Naive thymus-derived CD4-positive, alpha-beta T cell (primary cell): ENCODE data around the gene ALKBH4. TPM values are rescaled to one million over a fixed set of nuclear protein-coding genes. Genes with fewer than 3 reads are reported as not detected.
"Not testable (repeated sequence)": the region's sequence is repeated elsewhere in the genome, so short reads cannot be mapped to it uniquely, and the experiment has no call there.

ENCODE experiments used
- ATAC-seq: fragments of 150-1000 bp; cut with Tn5 transposase; 2 replicates; pipeline ENCODE4 v1.10.0; 2021; ENCODE audit warnings: mild to moderate bottlenecking, moderate library complexity
- CTCF ChIA-PET: fragments of 350-600 bp; sonication (Branson Sonifier 250); formaldehyde crosslinking; loops from one replicate; lab custom pipeline; 2021; ENCODE audit warnings: antibody characterized with exemption; lab: Charles Lee
- POLR2A ChIA-PET: fragments of 350-600 bp; sonication (Branson Sonifier 250); formaldehyde crosslinking; loops from one replicate; lab custom pipeline; 2021; ENCODE audit warnings: antibody characterized with exemption, inconsistent platforms; lab: Charles Lee
- DNase-seq, 9 donors: peaks; one replicate each; pipeline versions ENCODE4 v3.0.0 to v3.0.0-alpha.2; 2020 to 2022; ENCODE audit warnings: mixed read lengths in 1 of 9
- H3K27ac ChIP-seq: one replicate; pipeline ENCODE4 v1.7.0; 2013; ENCODE audit warnings: mild to moderate bottlenecking, low read depth, low read length, moderate library complexity
- H3K27me3 ChIP-seq, 2 donors: one replicate each; pipeline ENCODE4 v1.7.0; 2013; ENCODE audit warnings: low read length in 2 of 2, mild to moderate bottlenecking in 2 of 2, moderate library complexity in 2 of 2; ENCODE audit not compliant: control insufficient read depth in 2 of 2, insufficient read depth in 2 of 2
- H3K36me3 ChIP-seq, 3 experiments: 1 replicate in 2 of 3; 2 replicates in 1 of 3; pipeline ENCODE4 v1.7.0; 2013; ENCODE audit warnings: low read length in 3 of 3, mild to moderate bottlenecking in 3 of 3, moderate library complexity in 1 of 3; ENCODE audit not compliant: insufficient read depth in 3 of 3, control insufficient read depth in 2 of 3
- H3K4me1 ChIP-seq, 2 donors: one replicate each; pipeline ENCODE4 v1.7.0; 2013; ENCODE audit warnings: low read length in 2 of 2, mild to moderate bottlenecking in 2 of 2, moderate library complexity in 1 of 2; ENCODE audit not compliant: control insufficient read depth in 2 of 2, insufficient read depth in 2 of 2
- H3K4me3 ChIP-seq: 2 replicates; pipeline ENCODE4 v1.7.0; 2013; ENCODE audit warnings: mild to moderate bottlenecking, low read length
- H3K9me3 ChIP-seq, 3 experiments: 1 replicate in 2 of 3; 2 replicates in 1 of 3; pipeline ENCODE4 v1.7.0; 2013; ENCODE audit warnings: low read length in 3 of 3; ENCODE audit not compliant: control insufficient read depth in 2 of 3
- H3K27ac Mint-ChIP-seq, 9 donors: one replicate each; pipeline ENCODE4 v1.8.0; 2020 to 2022; ENCODE audit warnings: mixed read lengths in 9 of 9, mild to moderate bottlenecking in 8 of 9, moderate library complexity in 5 of 9, inconsistent platforms in 2 of 9
- H3K27me3 Mint-ChIP-seq, 5 donors: one replicate each; pipeline ENCODE4 v1.8.0; 2021 to 2022; ENCODE audit warnings: mixed read lengths in 5 of 5, mild to moderate bottlenecking in 1 of 5
- H3K36me3 Mint-ChIP-seq, 5 donors: one replicate each; pipeline ENCODE4 v1.8.0; 2020 to 2022; ENCODE audit warnings: mixed read lengths in 5 of 5, mild to moderate bottlenecking in 3 of 5, inconsistent platforms in 1 of 5
- H3K4me1 Mint-ChIP-seq, 7 donors: one replicate each; pipeline ENCODE4 v1.8.0; 2020 to 2022; ENCODE audit warnings: mixed read lengths in 7 of 7, mild to moderate bottlenecking in 3 of 7, inconsistent platforms in 1 of 7
- H3K4me3 Mint-ChIP-seq, 10 donors: one replicate each; pipeline ENCODE4 v1.8.0; 2020 to 2022; ENCODE audit warnings: mild to moderate bottlenecking in 10 of 10, mixed read lengths in 10 of 10, moderate library complexity in 6 of 10, inconsistent platforms in 2 of 10
- H3K9me3 Mint-ChIP-seq, 11 donors: one replicate each; pipeline ENCODE4 v1.8.0; 2020 to 2022; ENCODE audit warnings: mixed read lengths in 11 of 11, mild to moderate bottlenecking in 4 of 11, inconsistent platforms in 1 of 11, moderate library complexity in 1 of 11
- intact Hi-C, 2 donors: fragments of 100-400 bp; cut with micrococcal nuclease; formaldehyde crosslinking; loops; one replicate each; pipeline ENCODE4 v1.15.1; 2023
- polyA plus RNA-seq, 2 donors: library from polyadenylated mRNA; unstranded; fragments of 300-500 nt; fragmentation: Illumina TruSeq; gene quantifications; one replicate each; pipeline ENCODE4 v1.2.3, GENCODE V29; 2021
- total RNA-seq, 6 experiments: library from RNA in 5 of 6; stranded (reverse) in 5 of 6; gene quantifications; 1 replicate in 5 of 6; 2 replicates in 1 of 6; pipeline ENCODE4 v1.2.3 and lab custom pipeline; 2021 to 2026

ALKBH4 gene
- total and polyA plus RNA-seq, 7 experiments from 2014 or later: 4.0 to 24.7 (median 11.7) TPM

DNA sequence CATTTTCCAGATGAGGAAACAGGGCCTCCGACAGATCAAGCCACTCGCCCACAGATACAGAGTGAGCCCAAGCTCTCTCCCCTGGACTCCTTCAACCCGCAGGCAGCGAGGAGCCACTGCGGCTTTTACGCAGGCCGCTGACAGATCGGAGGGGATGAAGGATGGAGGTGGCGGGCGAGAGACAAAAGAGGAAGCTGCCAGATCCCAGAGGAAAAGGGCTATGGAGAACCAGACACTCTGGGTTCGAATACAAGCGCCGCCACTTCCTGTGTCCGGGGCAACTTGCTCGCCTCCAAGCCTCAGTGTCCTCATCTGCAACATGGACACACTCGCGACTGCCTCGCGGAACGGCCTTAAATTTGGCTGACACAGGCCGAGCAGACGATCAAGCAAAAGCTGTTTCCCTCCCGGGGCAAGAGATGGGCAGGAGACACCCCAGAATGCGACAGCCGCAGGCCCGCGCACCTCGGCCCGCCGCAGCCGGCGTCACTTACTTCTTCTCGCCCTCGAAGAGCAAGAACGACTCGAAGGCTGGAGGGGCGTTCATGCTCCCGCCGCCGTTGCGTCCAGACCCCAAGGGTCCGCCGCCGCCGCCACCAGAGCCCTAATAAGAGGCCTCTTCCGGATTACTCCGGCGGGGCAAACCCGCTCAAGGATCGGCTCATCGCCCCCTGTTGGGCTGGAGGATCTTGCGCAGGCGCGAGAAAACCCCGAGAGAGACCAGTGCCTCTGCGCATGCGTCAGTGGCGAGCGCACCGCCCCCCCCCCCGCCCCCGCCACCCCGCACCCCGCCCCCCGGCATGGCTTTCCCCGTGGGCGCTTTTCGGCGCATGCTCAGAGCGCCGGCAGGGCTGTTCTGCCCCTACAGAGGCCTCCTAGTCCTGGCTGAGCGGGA lies 13.9 kb upstream of the ALKBH4 start, which contains the start of gene POLR2J:
Gene POLR2J, minus strand, starts transcription at position 609 of the 895 bp plus-strand sequence. Its CDS starts 62 bp downstream, at position 547.
- H3K27me3 ChIP-seq, H3K36me3 Mint-ChIP-seq, H3K4me3 ChIP-seq, H3K9me3 ChIP-seq, CTCF ChIA-PET, POLR2A ChIA-PET, H3K36me3 ChIP-seq, intact Hi-C loops, H3K4me1 ChIP-seq, H3K4me1 Mint-ChIP-seq, H3K9me3 Mint-ChIP-seq, H3K27me3 Mint-ChIP-seq: not testable (repeated sequence)
- peak within 1 kb of the TSS; percentile 76 to 94 (median 86) for H3K4me3 Mint-ChIP-seq
- H3K27ac ChIP-seq: peak within 1 kb of the TSS; percentile 63
- DNase-seq: peak; percentile 69 to 92 (median 87)
- ATAC-seq: peak; percentile 90
- H3K27ac Mint-ChIP-seq: peak within 1 kb of the TSS in 8 of 9 donors; percentile 36 to 94 (median 87)

DNA sequence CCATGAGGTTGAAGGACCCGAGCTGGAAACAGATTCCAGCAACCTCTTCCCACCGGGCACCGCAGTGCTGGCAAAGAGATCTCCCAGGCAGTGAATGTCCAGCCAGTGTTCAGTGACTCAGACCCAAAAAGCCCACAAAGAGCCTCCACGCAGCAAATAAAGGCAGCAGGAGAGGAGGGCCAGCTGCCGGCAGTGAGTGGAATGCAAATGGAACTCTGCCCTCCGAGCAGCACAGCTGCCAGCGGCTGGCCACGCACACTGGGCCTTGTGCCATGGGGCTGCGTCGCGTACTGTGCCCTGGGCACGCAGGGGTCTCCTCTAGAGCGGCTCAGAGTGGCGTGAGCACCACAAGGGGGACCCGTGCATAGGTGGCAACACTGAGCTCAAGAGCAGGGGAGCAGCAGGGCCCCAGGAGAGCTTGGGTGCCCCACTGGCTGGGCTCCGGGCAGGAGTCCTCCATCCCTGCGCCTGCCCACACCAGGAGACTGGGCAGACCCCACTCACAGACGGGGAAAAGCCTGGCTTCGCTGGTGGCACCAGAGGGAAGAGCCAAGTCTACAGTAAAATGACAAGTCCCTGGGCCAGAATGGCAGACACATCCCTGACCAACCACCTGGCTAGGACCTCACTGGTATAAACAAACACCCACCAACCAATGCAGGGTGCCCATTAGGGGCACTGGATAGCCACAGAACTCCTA lies 10.2 kb upstream of the ALKBH4 start:
- H3K27ac ChIP-seq, H3K4me1 Mint-ChIP-seq, H3K36me3 Mint-ChIP-seq, H3K4me3 Mint-ChIP-seq, H3K27ac Mint-ChIP-seq, ATAC-seq, H3K27me3 ChIP-seq, H3K4me3 ChIP-seq, H3K27me3 Mint-ChIP-seq, H3K9me3 ChIP-seq, intact Hi-C loops, H3K4me1 ChIP-seq, POLR2A ChIA-PET, CTCF ChIA-PET, H3K9me3 Mint-ChIP-seq: not testable (repeated sequence)
- DNase-seq: peak in 2 of 9 donors; percentile 3 to 16
- peaks cover 0 to 32% (median 0%) of the 10 kb centered on the region in 3 experiments for H3K36me3 ChIP-seq

DNA sequence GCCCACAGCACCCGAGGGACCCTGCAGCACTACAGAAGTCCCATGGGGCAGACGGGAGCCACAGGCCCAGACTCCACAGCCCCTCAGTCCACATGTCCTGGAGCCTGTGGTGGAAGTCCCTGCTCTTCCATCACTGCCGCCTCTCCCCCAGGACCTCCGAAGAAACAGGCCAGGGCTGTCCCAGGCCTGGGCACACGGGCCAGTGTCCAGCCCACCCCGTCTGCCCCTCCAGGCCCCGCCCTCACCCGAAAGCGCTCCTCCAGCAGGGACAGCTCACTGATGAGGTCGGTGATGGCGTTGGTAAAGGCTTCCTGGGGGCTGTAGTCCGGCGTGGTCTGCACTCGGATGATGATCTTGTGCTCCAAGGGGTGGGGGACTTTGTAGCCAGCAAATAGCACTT lies 9.5 kb upstream of the ALKBH4 start:
- H3K27ac ChIP-seq, CTCF ChIA-PET, H3K4me1 Mint-ChIP-seq, H3K27me3 Mint-ChIP-seq, ATAC-seq, H3K27ac Mint-ChIP-seq, H3K4me3 ChIP-seq, POLR2A ChIA-PET, H3K4me3 Mint-ChIP-seq, H3K9me3 Mint-ChIP-seq, H3K9me3 ChIP-seq, H3K27me3 ChIP-seq, H3K4me1 ChIP-seq, intact Hi-C loops, H3K36me3 Mint-ChIP-seq: not testable (repeated sequence)
- H3K36me3 ChIP-seq: peaks cover 0 to 39% (median 0%) of the 10 kb centered on the region in 3 experiments
- peak in 1 of 9 donors; percentile 14 for DNase-seq

DNA sequence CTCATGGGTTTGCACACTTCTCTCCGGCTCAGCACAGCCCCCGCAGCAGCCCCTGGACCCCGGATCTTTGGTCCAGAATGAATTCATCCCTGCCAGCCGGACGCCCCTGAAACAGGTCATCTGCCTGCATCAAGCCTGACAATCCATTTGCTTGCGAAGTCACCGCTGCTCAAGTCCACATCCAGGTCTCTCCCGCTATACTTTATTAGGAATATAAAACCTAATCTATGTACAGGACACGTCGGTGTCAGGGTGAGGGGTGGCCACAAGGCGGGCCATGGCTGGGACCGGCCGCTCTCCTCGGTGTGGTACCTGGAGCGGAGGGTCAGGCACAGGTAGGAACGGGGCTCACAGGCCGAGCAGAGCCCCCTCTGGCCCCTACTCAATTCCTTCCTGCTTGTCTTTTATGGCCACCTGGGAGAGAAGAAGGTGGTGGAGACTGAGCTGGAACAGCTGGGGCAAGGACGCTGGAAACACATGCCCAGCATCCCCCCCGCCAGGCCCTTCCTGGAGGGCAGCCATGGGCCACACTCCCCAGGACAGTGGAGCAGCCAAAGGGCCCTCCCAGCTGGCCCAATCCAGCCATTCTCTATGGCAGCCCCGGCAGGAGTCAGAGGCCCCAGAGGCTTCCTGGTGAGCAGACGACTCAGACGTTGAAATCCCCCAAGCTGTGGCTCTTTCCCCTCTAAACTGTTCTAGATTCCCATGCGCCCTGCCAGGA lies 8.8 kb upstream of the ALKBH4 start:
- Histone ChIP-seq H3K36me3 (peaks cover 0 to 46% (median 0%) of the 10 kb centered on the region in 3 experiments), H3K9me3 (no peaks in the 10 kb centered on the region), H3K27me3 (no peaks in the 10 kb centered on the region), H3K4me3 (no peak overlapping the region), H3K4me1 (no peaks in the 10 kb centered on the region), H3K27ac (no peak overlapping the region)
- intact Hi-C loops: no loop called here
- Mint-ChIP-seq H3K36me3 (peaks cover 0 to 4% (median 0%) of the 10 kb centered on the region in 5 donors), H3K27ac (no peak overlapping the region), H3K4me3 (no peak overlapping the region), H3K4me1 (peaks cover 0 to 4% (median 0%) of the 10 kb centered on the region in 7 donors), H3K9me3 (no peaks in the 10 kb centered on the region), H3K27me3 (no peaks in the 10 kb centered on the region)
- CTCF ChIA-PET: no interaction called here
- no peak for DNase-seq
- no peak for ATAC-seq
- POLR2A ChIA-PET: no interaction called here

DNA sequence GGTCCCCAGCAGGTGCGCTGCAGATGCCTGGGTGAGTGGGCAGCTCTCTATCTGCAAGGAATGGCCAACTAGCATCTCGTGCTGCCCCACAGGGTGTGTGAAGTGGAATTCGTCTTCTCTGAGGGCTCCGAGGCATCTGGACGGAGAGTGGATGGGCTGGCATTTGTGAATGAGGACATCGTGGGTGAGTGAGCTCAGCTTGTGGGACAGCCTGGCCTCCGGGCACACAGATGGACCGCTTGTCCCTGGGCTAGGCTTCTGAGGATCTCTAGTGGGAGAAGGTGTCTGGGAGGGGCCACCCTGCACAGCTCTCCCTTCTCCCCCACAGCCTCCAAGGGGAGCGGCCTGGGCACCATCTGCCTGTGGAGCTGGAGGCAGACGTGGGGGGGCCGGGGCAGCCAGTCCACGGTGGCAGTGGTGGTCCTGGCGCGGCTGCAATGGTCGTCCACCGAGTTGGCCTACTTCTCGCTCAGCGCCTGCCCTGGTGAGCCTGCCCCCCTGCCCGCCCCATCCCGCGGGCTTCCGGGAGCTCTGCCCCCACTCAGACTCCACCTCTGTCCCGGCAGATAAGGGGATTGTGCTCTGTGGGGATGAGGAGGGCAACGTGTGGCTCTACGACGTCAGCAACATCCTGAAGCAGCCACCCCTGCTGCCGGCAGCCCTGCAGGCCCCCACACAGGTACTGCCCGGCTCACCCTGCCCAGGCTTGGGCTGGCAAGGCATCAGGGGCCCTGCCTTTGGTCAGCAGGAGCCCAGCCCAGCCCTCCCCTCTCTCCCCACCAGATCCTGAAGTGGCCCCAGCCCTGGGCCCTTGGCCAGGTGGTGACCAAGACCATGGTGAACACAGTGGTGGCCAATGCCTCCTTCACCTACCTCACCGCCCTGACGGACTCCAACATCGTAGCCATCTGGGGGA lies 7.7 kb upstream of the ALKBH4 start:
- Mint-ChIP-seq H3K27me3 (no peaks in the 10 kb centered on the region), H3K9me3 (no peaks in the 10 kb centered on the region), H3K4me3 (no peak overlapping the region), H3K36me3 (peaks cover 0 to 4% (median 0%) of the 10 kb centered on the region in 5 donors), H3K27ac (peak overlapping the region in 3 of 9 donors; percentile 3 to 55 (median 42)), H3K4me1 (peaks cover 0 to 4% (median 0%) of the 10 kb centered on the region in 7 donors)
- Histone ChIP-seq H3K4me3 (no peak overlapping the region), H3K36me3 (peaks cover 0 to 57% (median 0%) of the 10 kb centered on the region in 3 experiments), H3K27me3 (no peaks in the 10 kb centered on the region), H3K9me3 (no peaks in the 10 kb centered on the region), H3K4me1 (no peaks in the 10 kb centered on the region), H3K27ac (no peak overlapping the region)
- CTCF ChIA-PET: no interaction called here
- intact Hi-C loops: no loop called here
- DNase-seq (no peak), ATAC-seq (no peak)
- POLR2A ChIA-PET: interaction anchor here (0.6 kb wide), 1 partner anchor 32 kb away, joined by 3 read pairs; no protein-coding TSS in a partner anchor

DNA sequence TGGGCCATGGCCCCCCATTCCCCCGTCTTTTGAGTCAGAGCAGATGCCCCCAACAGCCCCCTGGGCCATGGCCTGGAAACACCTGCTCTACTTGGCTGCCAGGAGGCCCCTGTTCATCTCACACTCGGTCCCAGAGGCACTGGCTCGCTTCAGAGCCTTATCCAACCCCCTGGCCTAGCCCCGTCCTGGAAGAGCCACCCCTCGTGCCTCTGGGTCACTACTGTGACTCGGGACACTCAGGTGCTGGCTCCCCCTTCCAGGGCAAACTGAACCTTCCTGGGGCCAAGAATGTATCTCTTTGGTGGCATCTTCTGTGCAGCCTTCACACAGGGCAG lies 7.1 kb upstream of the ALKBH4 start:
- H3K4me1 Mint-ChIP-seq: peaks cover 0 to 6% (median 5%) of the 10 kb centered on the region in 7 donors
- no peaks in the 10 kb centered on the region for H3K9me3 Mint-ChIP-seq
- ChIA-PET CTCF (interaction anchor here (1.0 kb wide), 1 partner anchor 67 kb away, joined by 3 read pairs; no protein-coding TSS in a partner anchor), POLR2A (no interaction called here)
- H3K4me1 ChIP-seq: peaks cover 0 to 2% of the 10 kb centered on the region in 2 donors
- H3K9me3 ChIP-seq: no peaks in the 10 kb centered on the region
- intact Hi-C loops: no loop called here
- no peaks in the 10 kb centered on the region for H3K27me3 Mint-ChIP-seq
- H3K27ac Mint-ChIP-seq: peak overlapping the region in 3 of 9 donors; percentile 3 to 55 (median 42)
- H3K36me3 ChIP-seq: peaks cover 0 to 57% (median 0%) of the 10 kb centered on the region in 3 experiments
- H3K27me3 ChIP-seq: no peaks in the 10 kb centered on the region
- H3K4me3 ChIP-seq: no peak overlapping the region
- H3K27ac ChIP-seq: no peak overlapping the region
- ATAC-seq (no peak), DNase-seq (no peak)
- peaks cover 0 to 4% (median 0%) of the 10 kb centered on the region in 5 donors for H3K36me3 Mint-ChIP-seq
- H3K4me3 Mint-ChIP-seq: no peak overlapping the region
